ENCODE results near the gene CLDN11.

CLDN11 gene

DNA sequence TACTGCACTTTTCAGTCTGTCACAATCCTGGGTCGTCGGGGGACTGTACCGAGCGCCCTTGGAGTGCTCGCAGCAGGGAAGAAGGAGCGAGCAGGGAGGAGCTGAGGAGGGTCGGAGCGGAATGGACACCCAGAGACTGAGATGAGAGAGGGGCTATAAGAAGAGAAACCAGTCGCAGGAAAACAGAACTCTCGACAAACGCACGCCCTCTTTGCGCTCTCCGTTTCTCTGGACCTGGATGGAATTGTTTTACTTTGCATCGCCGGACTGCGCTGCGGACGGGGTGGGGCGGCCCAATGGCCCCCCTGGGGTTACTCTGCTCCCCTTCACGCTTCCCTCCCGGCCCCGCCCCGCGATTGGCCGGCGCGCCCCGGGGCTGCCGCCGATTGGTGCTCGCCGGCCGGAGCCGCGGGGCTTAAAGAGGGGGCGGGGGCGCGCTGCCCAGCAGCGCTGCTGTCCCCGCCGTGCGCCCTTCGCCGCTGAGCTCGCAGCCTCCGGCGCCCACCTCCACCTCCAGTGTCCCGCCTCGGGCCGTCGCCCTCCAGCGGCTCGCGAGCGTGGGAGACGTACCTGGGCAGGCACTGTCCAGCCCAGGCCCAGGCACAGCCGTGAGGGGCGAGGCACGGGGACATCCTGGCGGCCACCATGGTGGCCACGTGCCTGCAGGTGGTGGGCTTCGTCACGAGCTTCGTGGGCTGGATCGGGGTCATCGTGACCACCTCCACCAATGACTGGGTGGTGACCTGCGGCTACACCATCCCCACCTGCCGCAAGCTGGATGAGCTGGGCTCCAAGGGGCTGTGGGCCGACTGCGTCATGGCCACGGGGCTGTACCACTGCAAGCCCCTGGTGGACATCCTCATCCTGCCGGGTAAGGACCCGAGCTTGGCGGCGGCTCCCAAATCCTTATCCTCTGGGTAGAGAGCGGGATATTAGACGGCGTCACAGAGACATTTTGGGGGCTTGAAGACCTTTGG lies at the start of gene CLDN11:
Gene CLDN11, plus strand, starts transcription at position 447 of the 977 bp plus-strand sequence. Its CDS starts 199 bp downstream, at position 646.
- Mint-ChIP-seq H3K4me1 (peaks cover 22 to 43% of the 10 kb centered on the region in 2 donors), H3K9me3 (no peaks in the 10 kb centered on the region), H3K27ac (peak within 1 kb of the TSS; percentile 33), H3K4me3 (peak within 1 kb of the TSS; percentile 80 to 94), H3K27me3 (peaks cover 36 to 68% of the 10 kb centered on the region in 2 donors), H3K36me3 (peaks cover 0 to 17% of the 10 kb centered on the region in 2 donors)
- DNase-seq (no peak), ATAC-seq (replicated peaks) (peak; percentile 41 to 44)

DNA sequence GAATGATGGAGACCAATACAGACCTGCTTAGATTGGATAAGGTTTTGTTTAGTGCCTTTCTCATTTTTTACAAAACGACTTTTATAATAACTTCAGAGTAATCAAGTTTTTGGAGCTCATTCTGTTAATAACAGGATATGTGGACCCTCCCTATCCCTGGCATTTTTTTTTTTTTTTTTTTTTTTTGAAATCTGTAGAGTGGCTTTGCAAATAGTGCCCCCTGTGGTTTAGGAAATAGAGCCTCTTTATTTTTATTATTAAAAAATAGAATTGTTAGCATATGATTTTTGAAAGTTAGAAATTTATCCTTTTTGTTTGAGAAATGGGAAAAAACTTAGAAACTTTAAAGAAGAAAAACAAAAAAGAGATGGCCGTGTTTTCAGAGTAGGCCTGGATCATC lies 49.7 kb upstream of the CLDN11 start:
- peaks cover 18 to 32% of the 10 kb centered on the region in 2 donors for H3K36me3 Mint-ChIP-seq
- H3K27me3 Mint-ChIP-seq, result no peaks in the 10 kb centered on the region
- H3K4me3 Mint-ChIP-seq, result no peak overlapping the region
- ATAC-seq (replicated peaks), result no peak
- DNase-seq, result no peak
- no peak overlapping the region for H3K27ac Mint-ChIP-seq
- peaks cover 21 to 63% of the 10 kb centered on the region in 2 donors for H3K4me1 Mint-ChIP-seq
- H3K9me3 Mint-ChIP-seq, result peaks cover 0 to 1% of the 10 kb centered on the region in 2 donors

- ATAC-seq (replicated peaks) (peak in 1 of 2 donors; percentile 45), DNase-seq (no peak)
- H3K27ac Mint-ChIP-seq, result peak overlapping the region; percentile 67
- peaks cover 8 to 24% of the 10 kb centered on the region in 2 donors for H3K36me3 Mint-ChIP-seq
- H3K9me3 Mint-ChIP-seq, result no peaks in the 10 kb centered on the region
- H3K4me1 Mint-ChIP-seq, result peaks cover 16 to 57% of the 10 kb centered on the region in 2 donors
- no peaks in the 10 kb centered on the region for H3K27me3 Mint-ChIP-seq
- no peak overlapping the region for H3K4me3 Mint-ChIP-seq
These were observed 46.3 kb upstream of the CLDN11 start for GRCh38 chr3:170372190-170372879.

- H3K36me3 Mint-ChIP-seq, result peaks cover 45 to 49% of the 10 kb centered on the region in 2 donors
- no peak overlapping the region for H3K4me3 Mint-ChIP-seq
- no peak for DNase-seq
- no peak overlapping the region for H3K27ac Mint-ChIP-seq
- ATAC-seq (replicated peaks), result no peak
- H3K9me3 Mint-ChIP-seq, result no peaks in the 10 kb centered on the region
- H3K4me1 Mint-ChIP-seq, result peaks cover 5 to 20% of the 10 kb centered on the region in 2 donors
- no peaks in the 10 kb centered on the region for H3K27me3 Mint-ChIP-seq
These were observed 35.1 kb upstream of the CLDN11 start for GRCh38 chr3:170383567-170383966.

DNA sequence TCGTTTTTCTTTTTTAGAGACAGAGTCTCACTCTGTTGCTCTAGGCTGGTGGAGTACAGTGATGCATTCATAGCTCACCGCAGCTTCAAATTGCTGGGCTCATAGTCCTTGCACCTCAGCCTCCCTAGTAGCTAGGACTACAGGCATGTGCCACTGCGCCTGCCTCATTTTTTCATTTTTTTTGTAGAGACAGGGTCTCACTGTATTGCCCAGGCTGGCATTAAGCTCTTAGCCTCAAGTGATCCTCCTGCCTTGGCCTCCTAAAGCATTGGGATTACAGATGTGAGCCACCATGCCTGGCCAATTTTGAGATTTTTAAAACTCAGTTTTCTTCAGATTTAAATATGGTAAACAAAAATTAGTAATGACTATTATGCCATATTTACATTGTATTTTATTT lies 32.2 kb upstream of the CLDN11 start:
- Mint-ChIP-seq H3K36me3 (peaks cover 50 to 58% of the 10 kb centered on the region in 2 donors), H3K27ac (no peak overlapping the region), H3K4me3 (no peak overlapping the region), H3K9me3 (no peaks in the 10 kb centered on the region), H3K4me1 (peaks cover 8 to 22% of the 10 kb centered on the region in 2 donors), H3K27me3 (no peaks in the 10 kb centered on the region)
- no peak for DNase-seq
- no peak for ATAC-seq (replicated peaks)

GRCh38 chr3:170387950-170388349 lies 30.7 kb upstream of the CLDN11 start:
- ATAC-seq (replicated peaks), result no peak
- Mint-ChIP-seq H3K36me3 (peaks cover 53 to 67% of the 10 kb centered on the region in 2 donors), H3K27me3 (no peaks in the 10 kb centered on the region), H3K9me3 (no peaks in the 10 kb centered on the region), H3K4me3 (no peak overlapping the region), H3K27ac (no peak overlapping the region), H3K4me1 (peaks cover 12 to 30% of the 10 kb centered on the region in 2 donors)
- no peak for DNase-seq

DNA sequence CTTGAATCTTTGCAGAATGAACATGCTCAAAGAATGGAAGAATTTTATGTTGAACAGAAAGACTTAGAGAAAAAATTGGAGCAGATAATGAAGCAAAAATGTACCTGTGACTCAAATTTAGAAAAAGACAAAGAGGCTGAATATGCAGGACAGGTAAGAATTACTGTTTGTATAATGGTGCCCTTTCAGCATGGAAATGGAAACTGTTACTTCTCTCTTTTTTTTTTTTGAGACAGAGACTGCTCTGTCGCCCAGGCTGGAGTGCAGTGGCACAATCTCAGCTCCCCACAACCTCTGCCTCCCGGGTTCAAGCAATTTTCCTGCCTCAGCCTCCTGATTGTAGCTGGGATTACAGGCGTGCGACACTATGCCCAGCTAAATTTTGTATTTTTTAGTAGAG lies 27.6 kb upstream of the CLDN11 start:
- no peaks in the 10 kb centered on the region for H3K9me3 Mint-ChIP-seq
- no peak overlapping the region for H3K27ac Mint-ChIP-seq
- H3K4me3 Mint-ChIP-seq, result no peak overlapping the region
- H3K36me3 Mint-ChIP-seq, result peaks cover 35 to 48% of the 10 kb centered on the region in 2 donors
- peaks cover 9 to 19% of the 10 kb centered on the region in 2 donors for H3K4me1 Mint-ChIP-seq
- DNase-seq, result no peak
- H3K27me3 Mint-ChIP-seq, result no peaks in the 10 kb centered on the region
- peak; percentile 61 to 68 for ATAC-seq (replicated peaks)

DNA sequence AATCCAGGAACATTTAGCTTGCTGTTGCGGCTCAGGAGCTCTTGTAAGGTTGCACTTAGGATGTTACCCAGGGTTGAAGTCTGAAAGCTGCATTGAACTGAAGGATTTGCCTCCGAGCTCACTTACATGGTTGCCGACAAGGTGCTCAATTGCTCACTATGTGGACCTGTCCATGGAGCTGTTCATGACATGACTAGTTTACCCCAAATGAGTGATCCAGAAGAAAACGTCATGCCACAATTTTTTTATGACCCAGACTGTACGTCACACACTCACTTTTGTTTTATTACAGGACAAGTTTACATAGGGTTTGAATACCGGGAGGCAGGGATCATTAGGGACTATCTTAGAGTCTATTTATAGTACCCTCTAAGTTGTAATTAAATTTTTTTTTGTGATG lies 21.0 kb upstream of the CLDN11 start:
- Mint-ChIP-seq H3K27me3 (no peaks in the 10 kb centered on the region), H3K9me3 (peaks cover 2 to 3% of the 10 kb centered on the region in 2 donors), H3K4me3 (no peak overlapping the region), H3K36me3 (peaks cover 13 to 25% of the 10 kb centered on the region in 2 donors), H3K27ac (no peak overlapping the region), H3K4me1 (peaks cover 8 to 17% of the 10 kb centered on the region in 2 donors)
- DNase-seq (no peak), ATAC-seq (replicated peaks) (no peak)

DNA sequence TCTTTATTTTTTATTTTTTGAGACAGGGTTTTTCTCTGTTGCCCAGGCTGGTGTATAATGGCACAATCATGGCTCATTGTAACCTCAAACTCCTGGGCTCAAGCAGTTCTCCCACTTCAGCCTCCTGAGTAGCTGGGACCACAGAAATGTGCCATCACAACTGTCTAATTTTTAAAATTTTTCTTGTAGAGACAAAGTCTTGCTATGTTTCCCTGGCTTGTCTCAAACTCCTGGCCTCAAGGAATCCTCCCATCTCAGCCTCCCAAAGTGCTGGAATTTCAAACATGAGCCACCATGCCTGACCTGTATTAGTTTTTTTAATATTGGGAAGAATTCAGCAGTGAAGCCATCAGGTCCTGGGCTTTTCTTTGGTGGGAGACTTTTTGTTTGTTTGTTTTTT lies 13.6 kb upstream of the CLDN11 start:
- H3K9me3 Mint-ChIP-seq, result peaks cover 4% of the 10 kb centered on the region in 2 donors
- H3K36me3 Mint-ChIP-seq, result peaks cover 9 to 11% of the 10 kb centered on the region in 2 donors
- no peak for DNase-seq
- H3K27me3 Mint-ChIP-seq, result no peaks in the 10 kb centered on the region
- no peak for ATAC-seq (replicated peaks)
- no peak overlapping the region for H3K27ac Mint-ChIP-seq
- no peak overlapping the region for H3K4me3 Mint-ChIP-seq
- peaks cover 6 to 14% of the 10 kb centered on the region in 2 donors for H3K4me1 Mint-ChIP-seq

GRCh38 chr3:170410428-170411029 lies 8.1 kb upstream of the CLDN11 start:
- no peak overlapping the region for H3K4me3 Mint-ChIP-seq
- ATAC-seq (replicated peaks) (no peak), DNase-seq (no peak)
- peaks cover 0 to 2% of the 10 kb centered on the region in 2 donors for H3K36me3 Mint-ChIP-seq
- H3K9me3 Mint-ChIP-seq, result no peaks in the 10 kb centered on the region
- no peak overlapping the region for H3K27ac Mint-ChIP-seq
- peaks cover 3 to 11% of the 10 kb centered on the region in 2 donors for H3K27me3 Mint-ChIP-seq
- peaks cover 0 to 1% of the 10 kb centered on the region in 2 donors for H3K4me1 Mint-ChIP-seq

DNA sequence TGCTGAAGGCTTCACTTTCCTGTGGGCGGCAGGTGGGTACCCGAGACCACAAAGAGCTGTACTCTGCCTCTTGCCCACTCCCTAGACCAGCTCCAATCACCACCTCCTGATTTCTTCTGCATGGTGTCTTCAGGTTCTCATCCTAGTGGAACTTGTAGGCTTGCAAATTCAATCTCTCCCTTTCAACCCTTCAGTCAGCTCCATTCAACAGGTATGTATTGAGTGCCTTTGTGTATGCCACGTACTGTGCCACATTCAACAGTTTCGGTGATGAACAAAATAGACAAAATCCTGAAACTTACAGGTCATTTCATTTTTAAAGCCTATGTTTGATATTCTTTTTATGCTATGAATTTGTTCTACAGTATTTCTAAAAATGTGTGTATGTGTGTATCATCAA lies 5.4 kb upstream of the CLDN11 start:
- Mint-ChIP-seq H3K4me3 (no peak overlapping the region), H3K9me3 (no peaks in the 10 kb centered on the region), H3K27ac (no peak overlapping the region), H3K4me1 (peaks cover 4 to 5% of the 10 kb centered on the region in 2 donors), H3K27me3 (peaks cover 27 to 37% of the 10 kb centered on the region in 2 donors), H3K36me3 (peaks cover 0 to 10% of the 10 kb centered on the region in 2 donors)
- no peak for ATAC-seq (replicated peaks)
- DNase-seq, result no peak

DNA sequence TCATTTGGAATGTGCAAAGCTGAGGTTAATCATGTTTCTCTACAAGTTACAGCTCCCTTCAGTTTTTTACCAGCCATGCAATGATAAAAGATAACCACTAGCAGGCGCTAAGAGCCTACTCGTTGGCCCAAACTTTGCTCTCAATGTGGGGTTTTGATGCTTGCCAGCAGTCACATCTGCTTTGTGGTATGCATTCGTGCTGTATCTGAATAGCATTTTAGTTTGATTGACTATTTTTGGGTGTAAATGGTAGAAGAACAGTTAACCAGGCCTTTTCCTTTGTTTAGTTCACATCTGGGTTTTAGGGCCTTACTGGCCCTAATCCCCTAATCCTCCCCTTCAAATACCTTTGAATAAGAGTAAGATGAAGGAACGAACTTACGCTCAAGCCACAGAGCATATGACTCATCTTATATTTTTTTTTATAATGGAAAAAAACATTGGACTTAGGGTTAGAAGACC lies 4.4 kb upstream of the CLDN11 start:
- no peaks in the 10 kb centered on the region for H3K9me3 Mint-ChIP-seq
- H3K27me3 Mint-ChIP-seq, result peaks cover 29 to 44% of the 10 kb centered on the region in 2 donors
- no peak overlapping the region for H3K27ac Mint-ChIP-seq
- no peak overlapping the region for H3K4me3 Mint-ChIP-seq
- peaks cover 0 to 11% of the 10 kb centered on the region in 2 donors for H3K36me3 Mint-ChIP-seq
- DNase-seq (no peak), ATAC-seq (replicated peaks) (peak; percentile 72 to 76)
- H3K4me1 Mint-ChIP-seq, result peaks cover 10 to 12% of the 10 kb centered on the region in 2 donors

DNA sequence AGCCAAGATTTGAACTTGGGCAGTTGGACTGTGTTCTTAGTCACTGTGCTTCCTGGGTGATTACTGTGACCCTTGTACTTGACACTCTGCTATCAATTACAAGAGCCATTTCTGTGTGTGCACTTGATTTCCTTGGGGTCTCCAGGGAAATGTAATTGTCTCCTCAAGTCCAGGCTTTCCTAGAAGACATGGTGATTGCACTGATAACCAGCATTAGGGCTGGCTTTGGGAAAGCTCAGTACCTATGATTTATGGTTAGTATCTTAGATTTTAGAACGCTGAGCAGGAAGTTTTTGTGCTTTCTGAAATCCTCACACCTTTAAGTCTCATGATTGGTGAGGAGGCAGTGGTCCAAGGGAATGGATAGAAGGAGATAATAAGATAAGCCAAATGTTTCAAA lies 1.6 kb upstream of the CLDN11 start:
- H3K36me3 Mint-ChIP-seq, result peaks cover 0 to 11% of the 10 kb centered on the region in 2 donors
- peaks cover 22 to 35% of the 10 kb centered on the region in 2 donors for H3K4me1 Mint-ChIP-seq
- no peak overlapping the region for H3K27ac Mint-ChIP-seq
- H3K9me3 Mint-ChIP-seq, result no peaks in the 10 kb centered on the region
- ATAC-seq (replicated peaks), result no peak
- H3K27me3 Mint-ChIP-seq, result peaks cover 36 to 59% of the 10 kb centered on the region in 2 donors
- H3K4me3 Mint-ChIP-seq, result no peak overlapping the region
- no peak for DNase-seq

GRCh38 chr3:170419557-170420087 lies 954 bp downstream of the CLDN11 start:
- Mint-ChIP-seq H3K36me3 (peaks cover 0 to 17% of the 10 kb centered on the region in 2 donors), H3K4me3 (peak overlapping the region; percentile 32 to 80), H3K4me1 (peaks cover 20 to 43% of the 10 kb centered on the region in 2 donors), H3K27me3 (peaks cover 36 to 63% of the 10 kb centered on the region in 2 donors), H3K9me3 (no peaks in the 10 kb centered on the region), H3K27ac (peak overlapping the region; percentile 25)
- DNase-seq, result no peak
- peak in 1 of 2 donors; percentile 28 for ATAC-seq (replicated peaks)
